ENCODE data around the gene SLF1.

- no peak for TF ChIP-seq CTCF (IDR thresholded peaks at IDR 0.05)
- TF ChIP-seq POLR2A (IDR thresholded peaks at IDR 0.05), result no peak
Observed at GRCh38 chr5:94699562-94699961, 81.1 kb downstream of the SLF1 start.
